HEK293 (cell line): ENCODE data around the gene SH2D7.

Source experiments
- CTCF ChIA-PET: fragments of 350-600 bp; formaldehyde crosslinking; extraction: SDS; loops from one replicate; lab custom pipeline; 2021; ENCODE audit warnings: antibody characterized with exemption; lab: Yijun Ruan, JAX
- POLR2A ChIA-PET: fragments of 300-600 bp; formaldehyde crosslinking; extraction: SDS; loops from one replicate; lab custom pipeline; 2020; ENCODE audit warnings: antibody characterized with exemption, inconsistent platforms; lab: Yijun Ruan, JAX
- H3K27ac ChIP-seq: fragments of 200-500 bp; sonication (Bioruptor generic); 2 replicates; pipeline ENCODE4 v1.5.1; 2014; ENCODE audit warnings: low read depth, low read length, control low read depth, inconsistent platforms; ENCODE audit errors: extremely low read depth
- H3K36me3 ChIP-seq, 2 experiments: fragments of 200-500 bp in 1 of 2; sonication (Bioruptor generic) in 1 of 2; 1 replicate in 1 of 2; 2 replicates in 1 of 2; pipeline ENCODE4 v1.5.1; 2014 to 2017; ENCODE audit warnings: inconsistent platforms in 2 of 2, low read length in 2 of 2; ENCODE audit not compliant: control insufficient read depth in 2 of 2, insufficient read depth in 1 of 2
- H3K4me1 ChIP-seq: fragments of 200-500 bp; sonication (Bioruptor generic); 2 replicates; pipeline ENCODE4 v1.5.1; 2014; ENCODE audit warnings: mild to moderate bottlenecking, low read length, inconsistent platforms; ENCODE audit not compliant: control insufficient read depth, insufficient read depth
- H3K4me3 ChIP-seq: 2 replicates; pipeline ENCODE4 v1.5.1; 2011; ENCODE audit warnings: low read depth, mild to moderate bottlenecking, control low read depth, low read length, moderate library complexity
- H3K9me3 ChIP-seq: fragments of 200-500 bp; sonication (Bioruptor generic); 2 replicates; pipeline ENCODE4 v1.5.1; 2014; ENCODE audit warnings: low read depth, low read length, inconsistent platforms; ENCODE audit not compliant: control insufficient read depth, insufficient read depth
- GLIS2 ChIP-seq: fragments of 450-650 bp; formaldehyde crosslinking; IDR thresholded peaks from 2 replicates; pipeline ENCODE4 v1.5.1; 2016; ENCODE audit warnings: missing biosample characterization, missing genetic modification characterization
- SCRT1 ChIP-seq: fragments of 450-650 bp; formaldehyde crosslinking; IDR thresholded peaks from 2 replicates; pipeline ENCODE4 v1.5.1; 2016; ENCODE audit warnings: missing biosample characterization, missing genetic modification characterization, borderline replicate concordance
- ZBTB17 ChIP-seq: fragments of 450-650 bp; formaldehyde crosslinking; IDR thresholded peaks from 2 replicates; pipeline ENCODE4 v1.5.1; 2016; ENCODE audit warnings: missing biosample characterization, missing genetic modification characterization
- ZFHX2 ChIP-seq: fragments of 450-650 bp; formaldehyde crosslinking; conservative IDR thresholded peaks from 2 replicates; pipeline ENCODE4 v1.5.1; 2016; ENCODE audit warnings: missing biosample characterization, missing genetic modification characterization
- ZFP41 ChIP-seq: fragments of 450-650 bp; formaldehyde crosslinking; IDR thresholded peaks from 2 replicates; pipeline ENCODE4 v1.5.1; 2016; ENCODE audit warnings: missing biosample characterization, missing genetic modification characterization, borderline replicate concordance
- ZNF548 ChIP-seq: fragments of 450-650 bp; formaldehyde crosslinking; IDR thresholded peaks from 2 replicates; pipeline ENCODE4 v1.5.1; 2016; ENCODE audit warnings: missing biosample characterization, missing genetic modification characterization
- ZNF600 ChIP-seq: fragments of 450-650 bp; formaldehyde crosslinking; IDR thresholded peaks from 2 replicates; pipeline ENCODE4 v1.5.1; 2016; ENCODE audit warnings: missing biosample characterization, missing genetic modification characterization
- ZNF677 ChIP-seq: fragments of 450-650 bp; IDR thresholded peaks from 2 replicates; pipeline ENCODE4 v1.5.0; 2018; ENCODE audit warnings: missing biosample characterization, mild to moderate bottlenecking, missing genetic modification characterization, moderate library complexity
- TF ChIP-seq, protein P1 (sequence below): fragments of 450-650 bp; formaldehyde crosslinking; IDR thresholded peaks from 2 replicates; pipeline ENCODE4 v1.5.1; 2016; ENCODE audit warnings: missing biosample characterization, missing genetic modification characterization
- TF ChIP-seq, protein P2 (sequence below): fragments of 450-650 bp; formaldehyde crosslinking; IDR thresholded peaks from 2 replicates; pipeline ENCODE4 v1.5.1; 2016; ENCODE audit warnings: missing biosample characterization, missing genetic modification characterization
- TF ChIP-seq, protein P3 (sequence below): fragments of 450-650 bp; formaldehyde crosslinking; IDR thresholded peaks from 2 replicates; pipeline ENCODE4 v1.5.1; 2016; ENCODE audit warnings: missing biosample characterization, missing genetic modification characterization
- TF ChIP-seq, protein P4 (sequence below): fragments of 450-650 bp; formaldehyde crosslinking; IDR thresholded peaks from 2 replicates; pipeline ENCODE4 v1.5.1; 2016; ENCODE audit warnings: missing biosample characterization, missing genetic modification characterization

Gene SH2D7

DNA sequence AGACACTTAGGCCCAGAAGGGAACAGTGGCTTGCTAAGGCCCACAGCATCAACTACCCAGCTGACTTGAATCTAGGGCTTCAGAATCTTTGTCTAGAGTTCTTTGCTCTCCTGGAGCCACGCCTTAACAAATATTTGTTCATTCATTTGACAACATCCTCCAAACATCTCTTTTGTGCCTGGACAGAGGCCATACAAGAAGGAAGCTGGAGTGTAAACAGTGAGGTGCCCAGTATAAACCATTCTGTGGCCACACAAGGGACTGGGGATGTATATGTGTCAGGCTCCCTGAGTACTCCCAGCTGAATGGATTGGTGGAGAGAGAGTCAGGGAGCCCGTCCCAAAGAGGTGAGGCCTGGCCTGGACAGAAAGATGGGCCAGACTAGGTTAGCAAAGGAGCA lies 35.5 kb downstream of the SH2D7 start:
- H3K9me3 ChIP-seq = no peaks in the 10 kb centered on the region
- H3K27ac ChIP-seq = no peak overlapping the region
- no peak for TF ChIP-seq SCRT1 (tag by site-specific recombination)
- TF ChIP-seq, protein P1, sequence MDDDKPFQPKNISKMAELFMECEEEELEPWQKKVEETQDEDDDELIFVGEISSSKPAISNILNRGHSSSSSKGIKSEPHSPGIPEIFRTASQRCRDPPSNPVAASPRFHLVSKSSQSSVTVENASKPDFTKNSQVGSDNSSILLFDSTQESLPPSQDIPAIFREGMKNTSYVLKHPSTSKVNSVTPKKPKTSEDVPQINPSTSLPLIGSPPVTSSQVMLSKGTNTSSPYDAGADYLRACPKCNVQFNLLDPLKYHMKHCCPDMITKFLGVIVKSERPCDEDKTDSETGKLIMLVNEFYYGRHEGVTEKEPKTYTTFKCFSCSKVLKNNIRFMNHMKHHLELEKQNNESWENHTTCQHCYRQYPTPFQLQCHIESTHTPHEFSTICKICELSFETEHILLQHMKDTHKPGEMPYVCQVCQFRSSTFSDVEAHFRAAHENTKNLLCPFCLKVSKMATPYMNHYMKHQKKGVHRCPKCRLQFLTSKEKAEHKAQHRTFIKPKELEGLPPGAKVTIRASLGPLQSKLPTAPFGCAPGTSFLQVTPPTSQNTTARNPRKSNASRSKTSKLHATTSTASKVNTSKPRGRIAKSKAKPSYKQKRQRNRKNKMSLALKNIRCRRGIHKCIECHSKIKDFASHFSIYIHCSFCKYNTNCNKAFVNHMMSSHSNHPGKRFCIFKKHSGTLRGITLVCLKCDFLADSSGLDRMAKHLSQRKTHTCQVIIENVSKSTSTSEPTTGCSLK (tag by site-specific recombination) = no peak
- peaks cover 2% of the 10 kb centered on the region; the same call in 1 of the 2 replicates for H3K4me1 ChIP-seq
- ChIA-PET CTCF (interaction anchor here (0.6 to 3.2 kb wide), 7 partner anchors 14 to 464 kb away, joined by 3 to 12 read pairs (median 5); partner anchors contain the start of gene IDH3A), POLR2A (interaction anchor here (1.3 kb wide), 1 partner anchor 22 kb away, joined by 3 read pairs; no protein-coding TSS in a partner anchor)
- no peak overlapping the region for H3K4me3 ChIP-seq
- H3K36me3 ChIP-seq = no peaks in the 10 kb centered on the region

DNA sequence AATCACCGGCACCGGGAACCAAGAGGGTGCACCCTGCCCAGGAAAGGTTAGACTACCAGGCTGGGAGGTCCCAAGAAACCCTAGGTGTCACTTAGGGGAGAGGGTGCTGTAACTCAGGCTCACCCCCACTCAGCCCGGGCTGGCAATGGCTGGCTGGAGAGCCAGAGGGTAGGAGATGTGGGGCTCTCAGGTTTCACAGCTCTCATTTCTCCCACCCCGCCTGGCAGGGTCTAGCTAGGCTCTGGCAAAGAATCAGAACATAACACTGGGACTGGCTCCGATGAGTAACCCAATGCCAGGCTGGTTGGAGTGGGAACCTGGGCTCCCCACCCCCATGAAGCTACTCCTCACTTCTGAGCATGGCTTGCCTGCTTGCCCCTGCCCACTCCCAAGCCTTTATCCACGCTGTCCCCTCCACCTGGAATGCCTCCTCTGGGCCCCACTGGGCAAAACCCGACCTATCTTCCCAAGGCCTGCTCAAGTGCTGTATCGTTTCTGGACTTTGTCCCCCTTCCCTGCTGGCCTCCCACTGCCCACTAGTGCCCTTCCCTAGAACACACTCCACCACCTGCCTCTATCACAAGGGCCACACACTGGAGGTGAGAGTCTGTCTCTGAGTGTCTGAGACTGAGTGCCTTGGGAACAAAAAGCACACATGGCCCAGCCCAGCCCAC lies 36.9 kb downstream of the SH2D7 start:
- CTCF ChIA-PET = interaction anchor here (0.6 to 3.2 kb wide), 8 partner anchors 11 to 220 kb away, joined by 3 to 22 read pairs (median 4); no protein-coding TSS in a partner anchor
- POLR2A ChIA-PET = no interaction called here
- Histone ChIP-seq H3K27ac (no peak overlapping the region), H3K36me3 (no peaks in the 10 kb centered on the region), H3K9me3 (no peaks in the 10 kb centered on the region), H3K4me3 (no peak overlapping the region), H3K4me1 (peaks cover 2% of the 10 kb centered on the region; the same call in 1 of the 2 replicates)
- TF ChIP-seq ZFHX2 (tag by site-specific recombination) = peak; percentile 12; the same call in 1 of the 2 replicates
- peak; percentile 96 for TF ChIP-seq ZNF548 (tag by site-specific recombination)
- TF ChIP-seq, protein P2, sequence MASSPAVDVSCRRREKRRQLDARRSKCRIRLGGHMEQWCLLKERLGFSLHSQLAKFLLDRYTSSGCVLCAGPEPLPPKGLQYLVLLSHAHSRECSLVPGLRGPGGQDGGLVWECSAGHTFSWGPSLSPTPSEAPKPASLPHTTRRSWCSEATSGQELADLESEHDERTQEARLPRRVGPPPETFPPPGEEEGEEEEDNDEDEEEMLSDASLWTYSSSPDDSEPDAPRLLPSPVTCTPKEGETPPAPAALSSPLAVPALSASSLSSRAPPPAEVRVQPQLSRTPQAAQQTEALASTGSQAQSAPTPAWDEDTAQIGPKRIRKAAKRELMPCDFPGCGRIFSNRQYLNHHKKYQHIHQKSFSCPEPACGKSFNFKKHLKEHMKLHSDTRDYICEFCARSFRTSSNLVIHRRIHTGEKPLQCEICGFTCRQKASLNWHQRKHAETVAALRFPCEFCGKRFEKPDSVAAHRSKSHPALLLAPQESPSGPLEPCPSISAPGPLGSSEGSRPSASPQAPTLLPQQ (tag by site-specific recombination) = 0 out of 2 replicates have a peak, but pooled peaks have one; percentile 45
- TF ChIP-seq, protein P3, sequence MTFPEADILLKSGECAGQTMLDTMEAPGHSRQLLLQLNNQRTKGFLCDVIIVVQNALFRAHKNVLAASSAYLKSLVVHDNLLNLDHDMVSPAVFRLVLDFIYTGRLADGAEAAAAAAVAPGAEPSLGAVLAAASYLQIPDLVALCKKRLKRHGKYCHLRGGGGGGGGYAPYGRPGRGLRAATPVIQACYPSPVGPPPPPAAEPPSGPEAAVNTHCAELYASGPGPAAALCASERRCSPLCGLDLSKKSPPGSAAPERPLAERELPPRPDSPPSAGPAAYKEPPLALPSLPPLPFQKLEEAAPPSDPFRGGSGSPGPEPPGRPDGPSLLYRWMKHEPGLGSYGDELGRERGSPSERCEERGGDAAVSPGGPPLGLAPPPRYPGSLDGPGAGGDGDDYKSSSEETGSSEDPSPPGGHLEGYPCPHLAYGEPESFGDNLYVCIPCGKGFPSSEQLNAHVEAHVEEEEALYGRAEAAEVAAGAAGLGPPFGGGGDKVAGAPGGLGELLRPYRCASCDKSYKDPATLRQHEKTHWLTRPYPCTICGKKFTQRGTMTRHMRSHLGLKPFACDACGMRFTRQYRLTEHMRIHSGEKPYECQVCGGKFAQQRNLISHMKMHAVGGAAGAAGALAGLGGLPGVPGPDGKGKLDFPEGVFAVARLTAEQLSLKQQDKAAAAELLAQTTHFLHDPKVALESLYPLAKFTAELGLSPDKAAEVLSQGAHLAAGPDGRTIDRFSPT (tag by site-specific recombination) = peak; percentile 14; the same call in 1 of the 2 replicates
- peak; percentile 43 for TF ChIP-seq ZBTB17 (tag by site-specific recombination)
- TF ChIP-seq, protein P4, sequence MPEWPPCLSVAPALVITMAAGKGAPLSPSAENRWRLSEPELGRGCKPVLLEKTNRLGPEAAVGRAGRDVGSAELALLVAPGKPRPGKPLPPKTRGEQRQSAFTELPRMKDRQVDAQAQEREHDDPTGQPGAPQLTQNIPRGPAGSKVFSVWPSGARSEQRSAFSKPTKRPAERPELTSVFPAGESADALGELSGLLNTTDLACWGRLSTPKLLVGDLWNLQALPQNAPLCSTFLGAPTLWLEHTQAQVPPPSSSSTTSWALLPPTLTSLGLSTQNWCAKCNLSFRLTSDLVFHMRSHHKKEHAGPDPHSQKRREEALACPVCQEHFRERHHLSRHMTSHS (tag by site-specific recombination) = no peak
- peak; percentile 45 for TF ChIP-seq GLIS2 (tag by site-specific recombination)
- TF ChIP-seq ZNF600 (tag by site-specific recombination) = peak; percentile 48; the same call in 1 of the 2 replicates
- no peak for TF ChIP-seq ZNF677 (tag by site-specific recombination)
- no peak for TF ChIP-seq ZFP41
